GM23248 (cell line): ENCODE data around the gene RUFY4.

Experiments
- EZH2 ChIP-seq: fragments of 200-600 bp; sonication (generic); IDR thresholded peaks from 2 replicates; pipeline ENCODE4 v1.6.1; 2018; ENCODE audit warnings: antibody characterized with exemption, mild to moderate bottlenecking; ENCODE audit not compliant: insufficient read depth, poor library complexity, severe bottlenecking
- EZH2phosphoT487 ChIP-seq: fragments of 200-600 bp; sonication (generic); IDR thresholded peaks from 2 replicates; pipeline ENCODE4 v1.6.1; 2018; ENCODE audit warnings: antibody characterized with exemption, moderate library complexity, mild to moderate bottlenecking, low read depth; ENCODE audit not compliant: insufficient read depth

DNA sequence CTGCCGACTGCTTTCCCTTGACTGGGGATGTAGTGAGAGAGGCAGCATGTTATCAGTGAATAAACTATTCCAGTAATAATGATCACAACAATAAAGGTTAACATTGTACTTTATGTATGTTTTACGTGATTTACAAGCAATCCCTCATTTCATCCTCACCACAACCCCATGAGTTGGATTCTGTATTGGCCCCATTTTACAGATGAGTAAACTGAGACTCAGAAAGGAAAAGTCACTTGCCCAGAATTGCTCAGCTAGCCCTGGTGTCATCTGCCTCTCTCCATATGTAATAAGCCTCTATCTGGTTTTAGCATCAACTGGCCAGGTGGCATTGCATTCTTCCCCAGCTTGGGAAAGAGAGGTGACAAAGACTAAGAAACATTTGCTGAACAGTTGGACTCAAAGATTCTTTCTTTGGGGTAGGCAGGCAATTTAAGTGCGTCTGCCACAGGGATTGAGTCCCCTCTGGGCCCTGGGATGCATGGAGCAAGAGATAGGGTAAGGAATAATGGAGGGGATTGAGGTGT lies 58.9 kb downstream of the RUFY4 start:
- TF ChIP-seq EZH2: no peak
- no peak for TF ChIP-seq EZH2phosphoT487
